ENCODE results near the gene RADIL. TPM values are rescaled to one million over a fixed set of nuclear protein-coding genes. Genes with fewer than 3 reads are reported as not detected.

The RADIL gene
- total RNA-seq, 1 donor, result 0.27 TPM

- DNase-seq (ENCODE audit: low read depth in 2 of 3, low spot score in 2 of 3), result no peak
These were observed 102.0 kb downstream of the RADIL start for GRCh38 chr7:4781366-4782069.

- DNase-seq (ENCODE audit: low read depth in 2 of 3, low spot score in 2 of 3), result no peak
These were observed 104.4 kb downstream of the RADIL start for GRCh38 chr7:4779118-4779517.

GRCh38 chr7:4775848-4776623 lies 107.5 kb downstream of the RADIL start:
- peak in 2 of 3 donors; percentile 73 to 91 for DNase-seq (ENCODE audit: low read depth in 2 of 3, low spot score in 2 of 3)

GRCh38 chr7:4775250-4775847 lies 108.2 kb downstream of the RADIL start, which contains the start of gene AP5Z1:
AP5Z1 (plus strand) TSS chr7:4775623; CDS start chr7:4775716, 93 bp downstream.
- peak; percentile 92 to 97 (median 96) for DNase-seq (ENCODE audit: low read depth in 2 of 3, low spot score in 2 of 3)

- DNase-seq (ENCODE audit: low read depth in 2 of 3, low spot score in 2 of 3), result peak in 2 of 3 donors; percentile 60 to 83
These were observed 108.8 kb downstream of the RADIL start for GRCh38 chr7:4774658-4775249.

- no peak for DNase-seq (ENCODE audit: low read depth in 2 of 3, low spot score in 2 of 3)
These were observed 109.5 kb downstream of the RADIL start for GRCh38 chr7:4774007-4774406.

GRCh38 chr7:4772306-4772705 lies 111.2 kb downstream of the RADIL start:
- DNase-seq (ENCODE audit: low read depth in 2 of 3, low spot score in 2 of 3), result no peak

GRCh38 chr7:4771737-4772136 lies 111.8 kb downstream of the RADIL start:
- no peak for DNase-seq (ENCODE audit: low read depth in 2 of 3, low spot score in 2 of 3)

- no peak for DNase-seq (ENCODE audit: low read depth in 2 of 3, low spot score in 2 of 3)
These were observed 112.6 kb downstream of the RADIL start for GRCh38 chr7:4770886-4771285.

GRCh38 chr7:4769761-4770160 lies 113.8 kb downstream of the RADIL start:
- DNase-seq (ENCODE audit: low read depth in 2 of 3, low spot score in 2 of 3), result peak in 1 of 3 donors; percentile 49

- DNase-seq (ENCODE audit: low read depth in 2 of 3, low spot score in 2 of 3), result no peak
These were observed 114.6 kb downstream of the RADIL start for GRCh38 chr7:4768597-4769569.

- DNase-seq (ENCODE audit: low read depth in 2 of 3, low spot score in 2 of 3), result no peak
These were observed 116.6 kb downstream of the RADIL start for GRCh38 chr7:4766666-4767519.

GRCh38 chr7:4765776-4766490 lies 117.6 kb downstream of the RADIL start:
- no peak for DNase-seq (ENCODE audit: low read depth in 2 of 3, low spot score in 2 of 3)

GRCh38 chr7:4764402-4765007 lies 119.0 kb downstream of the RADIL start:
- DNase-seq (ENCODE audit: low read depth in 2 of 3, low spot score in 2 of 3), result no peak

GRCh38 chr7:4763794-4764185 lies 119.7 kb downstream of the RADIL start:
- DNase-seq (ENCODE audit: low read depth in 2 of 3, low spot score in 2 of 3), result no peak

GRCh38 chr7:4763091-4763793 lies 120.3 kb downstream of the RADIL start:
- no peak for DNase-seq (ENCODE audit: low read depth in 2 of 3, low spot score in 2 of 3)
